Fibroblast of mammary gland (primary cell): ENCODE data around the gene ALG12.
"Not testable (repeated sequence)": the region's sequence is repeated elsewhere in the genome, so short reads cannot be mapped to it uniquely, and the experiment has no call there.

Source experiments
- DNase-seq: peaks from one replicate; pipeline ENCODE4 v3.0.0-alpha.2; 2010; ENCODE audit warnings: low read depth
- H3K4me3 ChIP-seq: 2 replicates; pipeline ENCODE4 v1.5.1; 2011; ENCODE audit warnings: low read depth, mild to moderate bottlenecking, low read length, moderate library complexity; ENCODE audit not compliant: control insufficient read depth
- TF ChIP-seq, protein P1 (sequence below): conservative IDR thresholded peaks from 2 replicates; pipeline ENCODE4 v1.5.1; 2011; ENCODE audit warnings: low read depth, low read length, inconsistent platforms; ENCODE audit not compliant: control insufficient read depth, insufficient read depth

The ALG12 gene

GRCh38 chr22:49948958-49949913, 31.0 kb upstream of the ALG12 start:
- no peak overlapping the region for H3K4me3 ChIP-seq
- no peak for DNase-seq
- TF ChIP-seq, protein P1, sequence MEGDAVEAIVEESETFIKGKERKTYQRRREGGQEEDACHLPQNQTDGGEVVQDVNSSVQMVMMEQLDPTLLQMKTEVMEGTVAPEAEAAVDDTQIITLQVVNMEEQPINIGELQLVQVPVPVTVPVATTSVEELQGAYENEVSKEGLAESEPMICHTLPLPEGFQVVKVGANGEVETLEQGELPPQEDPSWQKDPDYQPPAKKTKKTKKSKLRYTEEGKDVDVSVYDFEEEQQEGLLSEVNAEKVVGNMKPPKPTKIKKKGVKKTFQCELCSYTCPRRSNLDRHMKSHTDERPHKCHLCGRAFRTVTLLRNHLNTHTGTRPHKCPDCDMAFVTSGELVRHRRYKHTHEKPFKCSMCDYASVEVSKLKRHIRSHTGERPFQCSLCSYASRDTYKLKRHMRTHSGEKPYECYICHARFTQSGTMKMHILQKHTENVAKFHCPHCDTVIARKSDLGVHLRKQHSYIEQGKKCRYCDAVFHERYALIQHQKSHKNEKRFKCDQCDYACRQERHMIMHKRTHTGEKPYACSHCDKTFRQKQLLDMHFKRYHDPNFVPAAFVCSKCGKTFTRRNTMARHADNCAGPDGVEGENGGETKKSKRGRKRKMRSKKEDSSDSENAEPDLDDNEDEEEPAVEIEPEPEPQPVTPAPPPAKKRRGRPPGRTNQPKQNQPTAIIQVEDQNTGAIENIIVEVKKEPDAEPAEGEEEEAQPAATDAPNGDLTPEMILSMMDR: no peak

- TF ChIP-seq, protein P1: no peak
- DNase-seq: no peak
- H3K4me3 ChIP-seq: no peak overlapping the region
Observed at GRCh38 chr22:49948116-49948957, 30.1 kb upstream of the ALG12 start.

- no peak overlapping the region for H3K4me3 ChIP-seq
- TF ChIP-seq, protein P1: no peak
- DNase-seq: no peak
Observed at GRCh38 chr22:49947296-49947622, 29.0 kb upstream of the ALG12 start.

DNA sequence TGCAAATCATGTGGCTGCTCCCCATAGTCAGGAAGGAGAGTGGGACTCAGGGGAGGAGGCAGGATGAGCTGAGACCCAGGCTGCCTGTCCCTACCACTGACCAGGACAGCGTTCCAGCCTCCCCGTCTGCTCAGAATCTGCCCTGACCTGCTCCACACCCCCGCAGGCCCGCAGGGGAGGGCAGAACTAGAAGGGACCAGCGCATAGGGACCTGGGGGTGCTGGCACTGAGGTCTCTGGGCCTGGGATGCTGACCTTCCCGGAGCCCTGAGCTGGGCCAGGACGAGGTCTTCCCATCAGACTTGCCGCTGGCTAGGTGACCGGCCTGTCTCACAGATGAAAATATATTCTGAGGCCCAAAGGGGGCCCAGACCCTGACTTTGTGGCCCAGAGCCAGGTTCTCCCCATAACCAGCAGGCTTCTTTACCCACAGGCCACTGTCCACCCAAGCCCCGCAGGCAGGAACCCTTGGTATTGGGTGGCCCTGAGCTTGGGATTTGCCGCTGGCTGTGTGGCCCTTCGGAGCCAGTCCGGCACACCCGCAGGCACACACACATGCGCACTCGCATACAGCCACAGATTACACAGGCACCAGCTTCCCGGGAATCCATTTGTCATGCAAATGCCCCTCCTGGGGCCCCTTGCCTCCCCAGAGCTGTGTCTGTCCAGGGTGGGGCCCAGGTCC, 28.5 kb upstream of the ALG12 start:
- no peak overlapping the region for H3K4me3 ChIP-seq
- no peak for DNase-seq
- TF ChIP-seq, protein P1: no peak

- not testable (repeated sequence) for H3K4me3 ChIP-seq, DNase-seq
Observed at GRCh38 chr22:49945042-49945794, 27.0 kb upstream of the ALG12 start.

GRCh38 chr22:49944399-49944891, 26.2 kb upstream of the ALG12 start:
- H3K4me3 ChIP-seq: no peak overlapping the region
- no peak for DNase-seq
- TF ChIP-seq, protein P1: no peak
